Gastroesophageal sphincter (tissue), 4 donors: Measurements from ENCODE around the gene FAM13A. TPM values are rescaled to one million over a fixed set of nuclear protein-coding genes. Genes with fewer than 3 reads are reported as not detected.

Source experiments
- ATAC-seq: fragments of 150-250 bp; one replicate; pipeline ENCODE4 v1.9.1; 2016; ENCODE audit warnings: mild to moderate bottlenecking, moderate library complexity
- H3K27ac ChIP-seq, 4 donors: fragments of 200-600 bp; sonication (generic) in 3 of 4; 1 replicate in 3 of 4; 2 replicates in 1 of 4; pipeline ENCODE4 v1.5.1; 2016 to 2019
- H3K27me3 ChIP-seq: fragments of 200-600 bp; sonication (generic); one replicate; pipeline ENCODE4 v1.5.1; 2019
- H3K36me3 ChIP-seq, 2 donors: fragments of 200-600 bp; sonication (generic); one replicate each; pipeline ENCODE4 v1.5.1; 2019; ENCODE audit warnings: control low read depth in 1 of 2
- H3K4me1 ChIP-seq, 3 donors: fragments of 200-600 bp; sonication (generic); 1 replicate in 2 of 3; 2 replicates in 1 of 3; pipeline ENCODE4 v1.5.1; 2016 to 2019; ENCODE audit warnings: control low read depth in 2 of 3
- H3K4me3 ChIP-seq, 2 donors: fragments of 200-600 bp; sonication (generic); one replicate each; pipeline ENCODE4 v1.5.1; 2019; ENCODE audit warnings: mild to moderate bottlenecking in 1 of 2, moderate library complexity in 1 of 2
- H3K9me3 ChIP-seq, 3 donors: fragments of 200-600 bp; sonication (generic); one replicate each; pipeline ENCODE4 v1.5.1; 2017 to 2019; ENCODE audit warnings: control low read depth in 2 of 3
- CTCF ChIP-seq, 4 experiments: fragments of 200-600 bp in 2 of 4; fragments of 450-650 bp in 2 of 4; sonication (generic) in 1 of 4; IDR thresholded peaks; one replicate each; pipeline ENCODE4 v1.5.1; 2017 to 2019; ENCODE audit warnings: antibody characterized with exemption in 4 of 4, mild to moderate bottlenecking in 2 of 4, moderate library complexity in 2 of 4
- EP300 ChIP-seq: sonication (generic); formaldehyde crosslinking; IDR thresholded peaks from one replicate; pipeline ENCODE4 v1.6.1; 2017; ENCODE audit warnings: antibody characterized with exemption, mild to moderate bottlenecking
- POLR2A ChIP-seq, 2 donors: fragments of 450-650 bp; IDR thresholded peaks; one replicate each; pipeline ENCODE4 v1.6.1; 2017; ENCODE audit warnings: antibody characterized with exemption in 2 of 2, mild to moderate bottlenecking in 2 of 2, moderate library complexity in 1 of 2
- POLR2AphosphoS5 ChIP-seq: sonication (generic); formaldehyde crosslinking; IDR thresholded peaks from one replicate; pipeline ENCODE4 v1.6.1; 2017; ENCODE audit warnings: antibody characterized with exemption
- WGBS, 2 donors: methylation state at CpG; one replicate each; pipeline ENCODE4 v1.1.5; 2018; ENCODE audit warnings: low coverage in 1 of 2; 5-methylcytosine and 5-hydroxymethylcytosine counted together
- total RNA-seq, 4 donors: library from RNA; depleted of rRNA; stranded (reverse); fragments of >200 nt; gene quantifications; one replicate each; pipeline ENCODE4 v1.1.0, GENCODE V29; 2016

FAM13A gene
- total RNA-seq, 4 donors from 2014 or later: 22.8 to 46.9 (median 35.2) TPM

GRCh38 chr4:88732714-88733368, 324.1 kb downstream of the FAM13A start:
- 93 to 94% methylated on average over 5 of the region's 5 CpGs for WGBS, 2 donors
- H3K9me3 ChIP-seq: no peaks in the 10 kb centered on the region
- ATAC-seq: no peak
- peaks cover 0 to 51% of the 10 kb centered on the region in 2 donors for H3K36me3 ChIP-seq
- H3K4me3 ChIP-seq: no peak overlapping the region
- no peaks in the 10 kb centered on the region for H3K27me3 ChIP-seq
- TF ChIP-seq EP300: no peak
- TF ChIP-seq CTCF (IDR thresholded peaks at IDR 0.05): no peak
- TF ChIP-seq POLR2AphosphoS5: no peak
- TF ChIP-seq POLR2A (IDR thresholded peaks at IDR 0.05): no peak
- peaks cover 6 to 43% (median 12%) of the 10 kb centered on the region in 3 donors for H3K4me1 ChIP-seq
- H3K27ac ChIP-seq: no peak overlapping the region

GRCh38 chr4:88731381-88731780, 325.6 kb downstream of the FAM13A start:
- WGBS, 2 donors: 83 to 94% methylated on average over 3 to 4 of the region's 4 CpGs
- H3K36me3 ChIP-seq: peaks cover 0 to 64% of the 10 kb centered on the region in 2 donors

GRCh38 chr4:88730811-88731210, 326.2 kb downstream of the FAM13A start:
- Histone ChIP-seq H3K27me3 (no peaks in the 10 kb centered on the region), H3K9me3 (no peaks in the 10 kb centered on the region), H3K4me1 (peaks cover 0 to 42% (median 4%) of the 10 kb centered on the region in 3 donors), H3K27ac (no peak overlapping the region), H3K4me3 (no peak overlapping the region), H3K36me3 (peaks cover 0 to 66% of the 10 kb centered on the region in 2 donors)
- no peak for TF ChIP-seq CTCF (IDR thresholded peaks at IDR 0.05)
- TF ChIP-seq POLR2AphosphoS5: no peak
- TF ChIP-seq EP300: no peak
- no peak for TF ChIP-seq POLR2A (IDR thresholded peaks at IDR 0.05)
- WGBS, 2 donors: no CpG with 5 or more reads among the region's 5 CpGs
- no peak for ATAC-seq

More at GRCh38 chr4:88731381-88731780, 325.6 kb downstream of the FAM13A start:
- H3K4me1 ChIP-seq: peaks cover 0 to 42% (median 10%) of the 10 kb centered on the region in 3 donors
- ATAC-seq: no peak
- H3K4me3 ChIP-seq: no peak overlapping the region
- H3K9me3 ChIP-seq: no peaks in the 10 kb centered on the region
- H3K27ac ChIP-seq: no peak overlapping the region
- no peaks in the 10 kb centered on the region for H3K27me3 ChIP-seq
- TF ChIP-seq CTCF (IDR thresholded peaks at IDR 0.05) (no peak), EP300 (no peak), POLR2AphosphoS5 (no peak)

- TF ChIP-seq EP300 (no peak), CTCF (IDR thresholded peaks at IDR 0.05) (no peak), POLR2AphosphoS5 (no peak), POLR2A (IDR thresholded peaks at IDR 0.05) (no peak)
- peaks cover 0 to 74% of the 10 kb centered on the region in 2 donors for H3K36me3 ChIP-seq
- H3K4me3 ChIP-seq: no peak overlapping the region
- H3K27me3 ChIP-seq: no peaks in the 10 kb centered on the region
- no peaks in the 10 kb centered on the region for H3K9me3 ChIP-seq
- no peak for ATAC-seq
- WGBS, 2 donors: 75 to 86% methylated on average over 6 of the region's 6 CpGs
- H3K27ac ChIP-seq: no peak overlapping the region
- peaks cover 0 to 42% (median 0%) of the 10 kb centered on the region in 3 donors for H3K4me1 ChIP-seq
Observed at GRCh38 chr4:88729146-88729760, 327.7 kb downstream of the FAM13A start.

GRCh38 chr4:88728146-88728545, 328.8 kb downstream of the FAM13A start:
- H3K27ac ChIP-seq: peak overlapping the region in 1 of 4 donors; percentile 30
- H3K27me3 ChIP-seq: no peaks in the 10 kb centered on the region
- peak; percentile 25 for ATAC-seq
- peaks cover 0 to 53% (median 0%) of the 10 kb centered on the region in 3 donors for H3K4me1 ChIP-seq
- no peak overlapping the region for H3K4me3 ChIP-seq
- TF ChIP-seq POLR2A (IDR thresholded peaks at IDR 0.05) (no peak), CTCF (IDR thresholded peaks at IDR 0.05) (no peak), POLR2AphosphoS5 (no peak), EP300 (no peak)
- WGBS, 2 donors: 76 to 78% methylated on average over 2 to 6 of the region's 6 CpGs
- no peaks in the 10 kb centered on the region for H3K9me3 ChIP-seq
- peaks cover 0 to 85% of the 10 kb centered on the region in 2 donors for H3K36me3 ChIP-seq
